ENCODE measurements around the gene BCL11B. TPM values are rescaled to one million over a fixed set of nuclear protein-coding genes. Genes with fewer than 3 reads are reported as not detected.

The BCL11B gene
- total and polyA plus RNA-seq, 2 donors (not counting 1 experiment from before 2014, with no cell fraction given) = under 0.01 TPM; not detected in 1

- Histone ChIP-seq H3K4me3 (replicated peaks in 1 of 4; ENCODE audit: control extremely low read depth in 1 of 4, insufficient read depth in 1 of 4, low read depth in 3 of 4, low read length in 4 of 4) (no peak overlapping the region), H2AFZ (ENCODE audit: low read length) (no peak overlapping the region), H4K20me1 (ENCODE audit: control insufficient read depth, extremely low read depth, insufficient read depth, low read length) (no peaks in the 10 kb centered on the region), H3K36me3 (ENCODE audit: control insufficient read depth, insufficient read depth, low read length) (no peaks in the 10 kb centered on the region), H3K9me3 (ENCODE audit: control insufficient read depth, insufficient read depth, low read depth, low read length) (no peaks in the 10 kb centered on the region), H3K27me3 (ENCODE audit: control insufficient read depth, insufficient read depth, low read length) (no peaks in the 10 kb centered on the region), H3K79me2 (ENCODE audit: control insufficient read depth, insufficient read depth, low read length) (no peaks in the 10 kb centered on the region), H3K4me1 (ENCODE audit: control insufficient read depth, extremely low read depth, insufficient read depth, low read length) (no peaks in the 10 kb centered on the region), H3K4me2 (ENCODE audit: extremely low read depth, insufficient read depth, low read length) (no peak overlapping the region), H3K27ac (ENCODE audit: insufficient read depth, low read length) (no peak overlapping the region), H3K9ac (ENCODE audit: insufficient read depth, low read length) (no peak overlapping the region)
- TF ChIP-seq EZH2 (IDR thresholded peaks at IDR 0.05; ENCODE audit: low read length, missing control alignments) (no peak), CTCF (conservative IDR thresholded peaks at IDR 0.05 in 1 of 2, IDR thresholded peaks at IDR 0.05 in 1 of 2; ENCODE audit: low read depth in 1 of 2, low read length in 2 of 2) (no peak)
- no peak for DNase-seq (ENCODE audit: low read depth in 2 of 2)
Measured at GRCh38 chr14:99147366-99147740, 124.6 kb downstream of the BCL11B start.

GRCh38 chr14:99146616-99147365 is 125.2 kb downstream of the BCL11B start:
- Histone ChIP-seq H3K79me2 (ENCODE audit: control insufficient read depth, insufficient read depth, low read length) (no peaks in the 10 kb centered on the region), H3K27me3 (ENCODE audit: control insufficient read depth, insufficient read depth, low read length) (no peaks in the 10 kb centered on the region), H3K9ac (ENCODE audit: insufficient read depth, low read length) (no peak overlapping the region), H4K20me1 (ENCODE audit: control insufficient read depth, extremely low read depth, insufficient read depth, low read length) (no peaks in the 10 kb centered on the region), H3K4me1 (ENCODE audit: control insufficient read depth, extremely low read depth, insufficient read depth, low read length) (no peaks in the 10 kb centered on the region), H3K9me3 (ENCODE audit: control insufficient read depth, insufficient read depth, low read depth, low read length) (no peaks in the 10 kb centered on the region), H3K4me3 (replicated peaks in 1 of 4; ENCODE audit: control extremely low read depth in 1 of 4, insufficient read depth in 1 of 4, low read depth in 3 of 4, low read length in 4 of 4) (no peak overlapping the region), H3K27ac (ENCODE audit: insufficient read depth, low read length) (no peak overlapping the region), H3K4me2 (ENCODE audit: extremely low read depth, insufficient read depth, low read length) (no peak overlapping the region), H3K36me3 (ENCODE audit: control insufficient read depth, insufficient read depth, low read length) (no peaks in the 10 kb centered on the region), H2AFZ (ENCODE audit: low read length) (no peak overlapping the region)
- TF ChIP-seq CTCF (conservative IDR thresholded peaks at IDR 0.05 in 1 of 2, IDR thresholded peaks at IDR 0.05 in 1 of 2; ENCODE audit: low read depth in 1 of 2, low read length in 2 of 2) (no peak), EZH2 (IDR thresholded peaks at IDR 0.05; ENCODE audit: low read length, missing control alignments) (no peak)
- DNase-seq (ENCODE audit: low read depth in 2 of 2) = no peak

GRCh38 chr14:99145307-99145706 is 126.7 kb downstream of the BCL11B start:
- Histone ChIP-seq H3K27me3 (ENCODE audit: control insufficient read depth, insufficient read depth, low read length) (no peaks in the 10 kb centered on the region), H3K4me2 (ENCODE audit: extremely low read depth, insufficient read depth, low read length) (no peak overlapping the region), H3K9ac (ENCODE audit: insufficient read depth, low read length) (no peak overlapping the region), H3K27ac (ENCODE audit: insufficient read depth, low read length) (no peak overlapping the region), H3K79me2 (ENCODE audit: control insufficient read depth, insufficient read depth, low read length) (no peaks in the 10 kb centered on the region), H2AFZ (ENCODE audit: low read length) (no peak overlapping the region), H3K36me3 (ENCODE audit: control insufficient read depth, insufficient read depth, low read length) (no peaks in the 10 kb centered on the region), H3K4me1 (ENCODE audit: control insufficient read depth, extremely low read depth, insufficient read depth, low read length) (no peaks in the 10 kb centered on the region), H4K20me1 (ENCODE audit: control insufficient read depth, extremely low read depth, insufficient read depth, low read length) (no peaks in the 10 kb centered on the region), H3K9me3 (ENCODE audit: control insufficient read depth, insufficient read depth, low read depth, low read length) (no peaks in the 10 kb centered on the region), H3K4me3 (replicated peaks in 1 of 4; ENCODE audit: control extremely low read depth in 1 of 4, insufficient read depth in 1 of 4, low read depth in 3 of 4, low read length in 4 of 4) (no peak overlapping the region)
- no peak for TF ChIP-seq EZH2 (IDR thresholded peaks at IDR 0.05; ENCODE audit: low read length, missing control alignments)
- TF ChIP-seq CTCF (conservative IDR thresholded peaks at IDR 0.05 in 1 of 2, IDR thresholded peaks at IDR 0.05 in 1 of 2; ENCODE audit: low read depth in 1 of 2, low read length in 2 of 2) = no peak
- DNase-seq (ENCODE audit: low read depth in 2 of 2) = no peak
